HFFc6 (cell line): Measurements from ENCODE around the gene LMO1. TPM values are rescaled to one million over a fixed set of nuclear protein-coding genes. Genes with fewer than 3 reads are reported as not detected.

Experiments used
- total RNA-seq, 6 experiments: library from RNA; stranded (reverse); fragmentation: NEBNext Ultra II Directional; extraction: Animal tissue kit (Norgen Biotek cat#: 25700); gene quantifications; 2 replicates in 1 of 6; 3 replicates in 5 of 6; pipeline ENCODE4 v1.2.3, GENCODE V29; 2021

Gene LMO1
- total RNA-seq, 6 experiments from 2014 or later, result not detected

Other genes starting within 250 kb of the LMO1 start
- 10 to 100 TPM in 1 of 6 experiments, 1 to 10 TPM in 5; 1.7 to 10.1 (median 1.8) TPM for gene TUB, start 182.7 kb downstream of the LMO1 start, total RNA-seq
- gene RIC3, start 94.9 kb downstream of the LMO1 start, total RNA-seq, result not detected